LoVo (cell line): ENCODE measurements around the gene DNM1.
"Not testable (repeated sequence)": the region's sequence is repeated elsewhere in the genome, so short reads cannot be mapped to it uniquely, and the experiment has no call there.

Experiments
- DNase-seq: peaks from one replicate; pipeline ENCODE4 v3.0.0-alpha.2; 2016; ENCODE audit warnings: low spot score

The DNM1 gene

GRCh38 chr9:128276574-128277270 is 73.5 kb downstream of the DNM1 start:
- DNase-seq: no peak

GRCh38 chr9:128279088-128280073 is 76.2 kb downstream of the DNM1 start:
- DNase-seq: not testable (repeated sequence)

GRCh38 chr9:128280084-128280622 is 77.0 kb downstream of the DNM1 start:
- no peak for DNase-seq

- DNase-seq: no peak
Observed at GRCh38 chr9:128282500-128282899, 79.3 kb downstream of the DNM1 start.

GRCh38 chr9:128285033-128285784 is 82.0 kb downstream of the DNM1 start:
- DNase-seq: no peak

- DNase-seq: no peak
Observed at GRCh38 chr9:128286440-128286839, 83.3 kb downstream of the DNM1 start.

- no peak for DNase-seq
Observed at GRCh38 chr9:128288273-128289004, 85.3 kb downstream of the DNM1 start.

- no peak for DNase-seq
Observed at GRCh38 chr9:128292009-128292408, 88.8 kb downstream of the DNM1 start.

GRCh38 chr9:128293091-128293490 is 89.9 kb downstream of the DNM1 start:
- DNase-seq: no peak

GRCh38 chr9:128294142-128294541 is 91.0 kb downstream of the DNM1 start:
- no peak for DNase-seq

- DNase-seq: peak; percentile 25
Observed at GRCh38 chr9:128296340-128297220, 93.4 kb downstream of the DNM1 start.

GRCh38 chr9:128297221-128297773 is 94.1 kb downstream of the DNM1 start:
- no peak for DNase-seq

- no peak for DNase-seq
Observed at GRCh38 chr9:128298535-128299482, 95.6 kb downstream of the DNM1 start.

GRCh38 chr9:128304136-128304970 is 101.2 kb downstream of the DNM1 start:
- no peak for DNase-seq
